OCI-LY3 (cell line): ENCODE data around the gene CRABP1.

ENCODE experiments used
- H2AFZ ChIP-seq: fragments of 200-600, 300-600 bp; shearing (Covaris generic); 2 replicates; pipeline ENCODE4 v1.6.0; 2014; ENCODE audit warnings: antibody characterized with exemption, low read depth, low read length
- H3K27ac ChIP-seq: fragments of 200-600, 300-600 bp; sonication (generic); 2 replicates; pipeline ENCODE4 v1.5.1; 2014; ENCODE audit warnings: mild to moderate bottlenecking, low read length, moderate library complexity, mixed read lengths
- H3K27me3 ChIP-seq: fragments of 200-600, 300-600 bp; sonication (generic); 2 replicates; pipeline ENCODE4 v1.6.1; 2014; ENCODE audit warnings: low read depth, low read length, mixed read lengths
- H3K36me3 ChIP-seq: fragments of 200-600, 300-600 bp; sonication (generic); replicated peaks from 2 replicates; pipeline ENCODE3; 2014; ENCODE audit warnings: low read depth, low read length, mixed read lengths
- H3K4me1 ChIP-seq: fragments of 300-600, 200-600 bp; sonication (generic); 2 replicates; pipeline ENCODE4 v1.6.1; 2014; ENCODE audit warnings: low read length, mixed read lengths
- H3K4me2 ChIP-seq: fragments of 200-600, 300-600 bp; sonication (generic); 2 replicates; pipeline ENCODE4 v1.6.1; 2014; ENCODE audit warnings: low read length, mixed read lengths
- H3K4me3 ChIP-seq: fragments of 300-600, 200-600 bp; sonication (generic); 2 replicates; pipeline ENCODE4 v1.5.1; 2014; ENCODE audit warnings: antibody characterized with exemption, mild to moderate bottlenecking, low read length, moderate library complexity
- H3K79me2 ChIP-seq: fragments of 300-600, 200-600 bp; shearing (Covaris generic); 2 replicates; pipeline ENCODE4 v1.6.1; 2014; ENCODE audit warnings: mild to moderate bottlenecking, low read length, mixed read lengths
- H3K9ac ChIP-seq: fragments of 300-600, 200-600 bp; shearing (Covaris generic); 2 replicates; pipeline ENCODE4 v1.6.0; 2014; ENCODE audit warnings: mild to moderate bottlenecking, low read length, moderate library complexity
- H3K9me3 ChIP-seq: fragments of 200-600, 300-600 bp; shearing (Covaris generic); 2 replicates; pipeline ENCODE4 v1.6.1; 2014; ENCODE audit warnings: low read length, mixed read lengths; ENCODE audit not compliant: insufficient read depth
- H4K20me1 ChIP-seq: fragments of 200-600, 300-600 bp; sonication (generic); 2 replicates; pipeline ENCODE4 v1.6.1; 2016; ENCODE audit warnings: low read length, mixed read lengths; ENCODE audit not compliant: insufficient read depth
- EZH2phosphoT487 ChIP-seq: fragments of 200-600 bp; shearing (Covaris generic); IDR thresholded peaks from 2 replicates; pipeline ENCODE4 v1.6.1; 2018; ENCODE audit warnings: antibody characterized with exemption, mixed run types, low read depth
- TF ChIP-seq, protein P1 (sequence below): fragments of 200-600, 300-600 bp; sonication (generic); IDR thresholded peaks from 2 replicates; pipeline ENCODE4 v1.5.1; 2014; ENCODE audit warnings: antibody characterized with exemption, low read length, low read depth

Gene CRABP1

DNA sequence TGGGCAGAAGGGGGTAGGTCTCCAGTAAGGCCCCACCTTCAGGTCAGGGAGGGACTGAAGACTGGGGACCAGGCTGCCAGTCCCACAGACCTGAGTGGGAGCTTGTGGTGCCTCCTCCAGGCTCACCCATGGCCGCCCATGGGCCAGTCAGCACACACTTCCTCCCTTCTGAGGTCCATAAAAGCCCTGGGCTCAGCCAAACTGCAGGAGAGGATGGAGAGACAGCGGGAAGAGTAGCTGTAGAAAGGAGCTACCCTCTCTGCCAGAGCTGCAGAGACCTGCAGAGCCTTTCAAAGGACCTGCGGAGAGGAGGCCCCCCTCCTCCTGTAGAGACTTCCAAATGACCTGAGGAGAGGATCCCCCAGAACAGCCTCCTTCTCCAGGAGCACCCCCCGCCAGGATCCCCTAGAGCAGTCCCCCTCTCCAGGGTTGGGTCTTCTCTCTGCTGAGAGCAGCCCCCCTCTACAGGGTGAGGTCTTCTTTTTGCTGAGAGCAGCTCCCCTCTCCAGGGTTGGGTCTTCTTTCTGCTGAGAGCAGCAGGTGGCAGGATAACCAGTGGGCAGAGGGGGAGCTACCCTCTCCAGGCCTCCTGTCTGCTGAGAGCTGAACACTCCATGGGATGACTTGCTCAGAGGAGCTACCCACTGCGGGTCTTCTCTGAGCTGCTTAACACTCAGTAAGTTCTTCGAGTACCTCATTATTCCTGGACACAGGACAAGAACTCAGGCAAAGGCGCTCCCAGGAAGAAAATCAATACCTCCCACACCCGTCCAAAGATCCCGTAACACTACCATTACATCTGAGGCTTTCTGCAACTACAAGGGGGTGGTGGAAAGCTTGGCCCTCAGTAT lies 35.7 kb upstream of the CRABP1 start:
- no peak overlapping the region for H3K9ac ChIP-seq
- no peak overlapping the region for H2AFZ ChIP-seq
- TF ChIP-seq, protein P1, sequence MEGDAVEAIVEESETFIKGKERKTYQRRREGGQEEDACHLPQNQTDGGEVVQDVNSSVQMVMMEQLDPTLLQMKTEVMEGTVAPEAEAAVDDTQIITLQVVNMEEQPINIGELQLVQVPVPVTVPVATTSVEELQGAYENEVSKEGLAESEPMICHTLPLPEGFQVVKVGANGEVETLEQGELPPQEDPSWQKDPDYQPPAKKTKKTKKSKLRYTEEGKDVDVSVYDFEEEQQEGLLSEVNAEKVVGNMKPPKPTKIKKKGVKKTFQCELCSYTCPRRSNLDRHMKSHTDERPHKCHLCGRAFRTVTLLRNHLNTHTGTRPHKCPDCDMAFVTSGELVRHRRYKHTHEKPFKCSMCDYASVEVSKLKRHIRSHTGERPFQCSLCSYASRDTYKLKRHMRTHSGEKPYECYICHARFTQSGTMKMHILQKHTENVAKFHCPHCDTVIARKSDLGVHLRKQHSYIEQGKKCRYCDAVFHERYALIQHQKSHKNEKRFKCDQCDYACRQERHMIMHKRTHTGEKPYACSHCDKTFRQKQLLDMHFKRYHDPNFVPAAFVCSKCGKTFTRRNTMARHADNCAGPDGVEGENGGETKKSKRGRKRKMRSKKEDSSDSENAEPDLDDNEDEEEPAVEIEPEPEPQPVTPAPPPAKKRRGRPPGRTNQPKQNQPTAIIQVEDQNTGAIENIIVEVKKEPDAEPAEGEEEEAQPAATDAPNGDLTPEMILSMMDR = no peak
- no peak for TF ChIP-seq EZH2phosphoT487
- no peaks in the 10 kb centered on the region for H3K36me3 ChIP-seq
- H4K20me1 ChIP-seq = no peaks in the 10 kb centered on the region
- no peaks in the 10 kb centered on the region for H3K79me2 ChIP-seq
- no peak overlapping the region for H3K4me3 ChIP-seq
- no peaks in the 10 kb centered on the region for H3K27me3 ChIP-seq
- H3K9me3 ChIP-seq = no peaks in the 10 kb centered on the region
- no peak overlapping the region for H3K4me2 ChIP-seq
- no peak overlapping the region for H3K27ac ChIP-seq
- peaks cover 35% of the 10 kb centered on the region for H3K4me1 ChIP-seq

DNA sequence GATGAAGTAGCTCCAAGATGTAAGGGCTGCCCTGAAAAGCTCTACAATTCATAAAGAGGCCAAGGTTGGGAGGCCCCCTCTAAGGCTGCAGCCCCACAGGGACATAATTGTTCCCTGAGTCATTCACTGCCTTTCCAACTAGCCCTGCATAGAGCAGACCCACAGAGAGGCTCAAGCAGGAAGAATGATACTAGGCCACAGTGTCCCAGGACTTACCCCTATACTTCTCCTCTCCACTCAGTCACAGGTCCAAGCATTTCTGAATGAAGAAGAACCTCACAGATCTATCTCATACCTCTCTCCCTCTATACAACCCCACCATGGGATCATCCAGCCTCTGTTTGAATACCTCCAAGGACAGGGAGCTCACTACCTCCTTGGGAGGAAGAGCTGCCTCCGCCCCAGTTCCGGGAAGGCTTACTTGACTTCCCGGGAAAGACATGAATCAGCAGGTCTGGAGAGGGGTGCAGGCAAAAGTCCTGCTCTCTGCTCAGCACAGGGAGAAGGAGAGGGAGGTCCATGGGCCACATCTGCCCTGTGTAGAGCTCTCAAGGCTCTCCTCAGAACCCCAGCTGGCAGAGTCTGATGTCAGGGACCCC lies 33.9 kb upstream of the CRABP1 start:
- Histone ChIP-seq H4K20me1 (no peaks in the 10 kb centered on the region), H2AFZ (no peak overlapping the region), H3K9ac (no peak overlapping the region), H3K27ac (no peak overlapping the region), H3K9me3 (no peaks in the 10 kb centered on the region), H3K4me3 (no peak overlapping the region), H3K36me3 (no peaks in the 10 kb centered on the region), H3K4me2 (no peak overlapping the region), H3K4me1 (peaks cover 30% of the 10 kb centered on the region), H3K27me3 (no peaks in the 10 kb centered on the region), H3K79me2 (no peaks in the 10 kb centered on the region)
- TF ChIP-seq, protein P1 = no peak
- TF ChIP-seq EZH2phosphoT487 = no peak

DNA sequence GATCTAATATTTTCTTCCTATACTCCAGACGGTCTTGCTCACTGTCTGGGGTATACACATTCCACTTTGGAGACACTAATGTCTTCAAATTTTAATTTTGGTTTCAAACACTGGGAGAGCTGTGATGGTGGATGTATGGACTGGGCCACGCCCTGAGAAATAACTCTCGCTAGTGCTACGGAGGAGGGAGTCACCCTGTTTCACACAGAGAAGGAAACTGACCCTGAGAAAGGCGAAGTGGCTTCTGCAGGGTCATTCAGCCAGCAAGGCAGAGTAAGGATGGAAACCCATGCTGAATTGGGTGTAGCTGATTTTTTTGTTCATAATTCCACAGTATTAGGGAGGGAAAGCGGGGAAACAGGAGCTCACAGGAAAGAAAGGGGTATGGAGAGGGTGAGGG lies 32.2 kb upstream of the CRABP1 start:
- Histone ChIP-seq H3K4me1 (peaks cover 13% of the 10 kb centered on the region), H3K27ac (no peak overlapping the region), H3K27me3 (no peaks in the 10 kb centered on the region), H3K4me3 (peak overlapping the region; percentile 55), H3K36me3 (no peaks in the 10 kb centered on the region), H3K4me2 (peak overlapping the region; percentile 73), H3K9ac (peak overlapping the region; percentile 18; the same call in 1 of the 2 replicates), H3K79me2 (no peaks in the 10 kb centered on the region), H4K20me1 (no peaks in the 10 kb centered on the region), H3K9me3 (no peaks in the 10 kb centered on the region), H2AFZ (peak overlapping the region; percentile 93)
- TF ChIP-seq EZH2phosphoT487 = no peak
- TF ChIP-seq, protein P1 = no peak

DNA sequence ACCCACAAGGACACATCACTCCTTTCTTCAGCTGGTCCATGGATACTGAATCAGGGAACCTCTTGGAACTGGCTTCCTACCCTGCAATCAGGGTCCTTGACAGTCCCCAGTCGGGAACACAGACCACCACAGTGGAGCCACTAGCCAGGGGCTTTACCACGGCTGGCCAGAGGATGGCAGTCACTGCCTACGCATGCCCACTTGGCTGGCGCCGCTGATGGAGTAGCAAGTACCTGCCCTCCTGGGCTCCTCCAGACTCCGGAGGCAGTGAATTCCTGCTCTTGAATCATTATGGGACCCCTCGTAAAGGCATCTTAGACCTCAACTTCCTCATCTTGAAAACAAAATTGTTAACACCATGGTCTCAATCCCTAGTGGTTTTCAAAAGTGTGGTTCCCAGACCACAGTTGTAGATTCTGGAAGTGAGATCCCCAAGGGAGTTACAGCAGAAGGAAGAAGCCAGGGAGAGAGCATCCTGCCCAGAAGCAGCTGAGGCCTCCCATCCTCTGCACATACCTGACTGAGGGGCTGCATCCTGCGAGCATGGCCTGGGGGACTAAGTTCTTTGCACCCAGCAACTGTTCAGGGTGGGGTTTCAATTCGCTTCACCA lies 31.6 kb upstream of the CRABP1 start:
- no peaks in the 10 kb centered on the region for H3K79me2 ChIP-seq
- H4K20me1 ChIP-seq = no peaks in the 10 kb centered on the region
- H3K4me2 ChIP-seq = peak overlapping the region; percentile 73
- TF ChIP-seq, protein P1 = peak; percentile 97
- no peak for TF ChIP-seq EZH2phosphoT487
- peaks cover 11% of the 10 kb centered on the region for H3K4me1 ChIP-seq
- H3K9ac ChIP-seq = peak overlapping the region; percentile 18; the same call in 1 of the 2 replicates
- H3K4me3 ChIP-seq = peak overlapping the region; percentile 55
- no peaks in the 10 kb centered on the region for H3K36me3 ChIP-seq
- no peaks in the 10 kb centered on the region for H3K9me3 ChIP-seq
- no peak overlapping the region for H3K27ac ChIP-seq
- no peaks in the 10 kb centered on the region for H3K27me3 ChIP-seq
- H2AFZ ChIP-seq = peak overlapping the region; percentile 93
